ENCODE data around the gene JAM3. TPM values are rescaled to one million over a fixed set of nuclear protein-coding genes. Genes with fewer than 3 reads are reported as not detected.

JAM3 gene
- total and polyA plus RNA-seq, 2 donors (not counting 3 experiments of a cell fraction or from before 2014, with no cell fraction given), result 78.8 to 137 TPM

- FAIRE-seq, result peak; percentile 73
- H3K9me1 ChIP-seq (replicated peaks; ENCODE audit: control insufficient read depth, extremely low read depth, insufficient read depth, low read length), result no peaks in the 10 kb centered on the region
- H3K4me2 ChIP-seq (ENCODE audit: insufficient read depth, low read length), result peak overlapping the region; percentile 42
- dilution Hi-C loops (cut with MboI; ENCODE audit: extremely low pct_ligation_motif_present, low sequenced_read_pairs) (no loop called here), intact Hi-C loops (cut with micrococcal nuclease) (loop anchor here (1.0 kb wide), 1 partner anchor 8 kb away; no protein-coding TSS in a partner anchor)
- no TSS peak for BruUV-seq (replicated peaks)
- CTCF ChIA-PET, result interaction anchor here (0.7 to 5.3 kb wide), 6 partner anchors 9 to 79 kb away, joined by 3 to 46 read pairs (median 4); partner anchors contain the start of gene JAM3
- peaks cover 26% of the 10 kb centered on the region for H3K4me1 ChIP-seq (ENCODE audit: control insufficient read depth, extremely low read depth, insufficient read depth, low read length)
- H3K4me3 ChIP-seq (replicated peaks in 1 of 3; ENCODE audit: insufficient read depth in 1 of 3, low read depth in 1 of 3, low read length in 3 of 3), result no peak overlapping the region
- H3K27me3 ChIP-seq (ENCODE audit: control insufficient read depth in 2 of 2, insufficient read depth in 2 of 2, low read length in 2 of 2), result no peaks in the 10 kb centered on the region
- no peak for DNase-seq (ENCODE audit: low read depth, low spot score)
- no peaks in the 10 kb centered on the region for H4K20me1 ChIP-seq (replicated peaks; ENCODE audit: control insufficient read depth, extremely low read depth, insufficient read depth, low read length)
- no peak for TF ChIP-seq MYC (IDR thresholded peaks at IDR 0.05; ENCODE audit: low read depth, low read length)
- TF ChIP-seq GATA2 (IDR thresholded peaks at IDR 0.05; ENCODE audit: insufficient read depth, insufficient read length, low read depth, low read length), result peak; percentile 53
- no peaks in the 10 kb centered on the region for H3K9me3 ChIP-seq (replicated peaks; ENCODE audit: control insufficient read depth, insufficient read depth, low read length)
- H3K27ac ChIP-seq (ENCODE audit: insufficient read depth, low read depth, low read length), result no peak overlapping the region
- no peaks in the 10 kb centered on the region for H3K79me2 ChIP-seq (ENCODE audit: control insufficient read depth, insufficient read depth, low read length)
- POLR2A ChIA-PET, result interaction anchor here (0.8 kb wide), 1 partner anchor 12 kb away, joined by 5 read pairs; no protein-coding TSS in a partner anchor
- no peak overlapping the region for H3K9ac ChIP-seq (replicated peaks; ENCODE audit: extremely low read depth, insufficient read depth, low read length)
- H3K36me3 ChIP-seq (ENCODE audit: control insufficient read depth in 2 of 2, extremely low read depth in 1 of 2, insufficient read depth in 2 of 2, low read length in 2 of 2), result no peaks in the 10 kb centered on the region
- H2AFZ ChIP-seq (ENCODE audit: low read depth, low read length), result peak overlapping the region; percentile 42
Observed at GRCh38 chr11:134060316-134060715, 8.6 kb upstream of the JAM3 start.

- H3K9ac ChIP-seq (replicated peaks; ENCODE audit: extremely low read depth, insufficient read depth, low read length), result no peak overlapping the region
- peaks cover 26% of the 10 kb centered on the region for H3K4me1 ChIP-seq (ENCODE audit: control insufficient read depth, extremely low read depth, insufficient read depth, low read length)
- no TSS peak for BruUV-seq (replicated peaks)
- H4K20me1 ChIP-seq (replicated peaks; ENCODE audit: control insufficient read depth, extremely low read depth, insufficient read depth, low read length), result no peaks in the 10 kb centered on the region
- TF ChIP-seq CTCF (IDR thresholded peaks at IDR 0.05; ENCODE audit: extremely low read depth in 1 of 2, insufficient read depth in 1 of 2, low read depth in 1 of 2, low read length in 2 of 2) (no peak), FOS (IDR thresholded peaks at IDR 0.05; ENCODE audit: borderline replicate concordance, insufficient read depth, low read length) (no peak), EZH2 (IDR thresholded peaks at IDR 0.05; ENCODE audit: borderline replicate concordance, low read depth, low read length, severe bottlenecking) (no peak), MAX (IDR thresholded peaks at IDR 0.05; ENCODE audit: insufficient read depth, insufficient read length) (no peak), GATA2 (IDR thresholded peaks at IDR 0.05; ENCODE audit: insufficient read depth, insufficient read length, low read depth, low read length) (no peak), POLR2AphosphoS5 (IDR thresholded peaks at IDR 0.05; ENCODE audit: insufficient read depth, low read depth, low read length) (no peak), MYC (IDR thresholded peaks at IDR 0.05; ENCODE audit: low read depth, low read length) (no peak), POLR2A (IDR thresholded peaks at IDR 0.05; ENCODE audit: low read depth, low read length) (no peak), JUN (IDR thresholded peaks at IDR 0.05; ENCODE audit: borderline replicate concordance, insufficient read depth, insufficient read length, low read depth) (no peak)
- FAIRE-seq (no peak), DNase-seq (ENCODE audit: low read depth, low spot score) (no peak)
- peaks cover 2 to 6% of the 10 kb centered on the region in 2 experiments for H3K27me3 ChIP-seq (ENCODE audit: control insufficient read depth in 2 of 2, insufficient read depth in 2 of 2, low read length in 2 of 2)
- no peaks in the 10 kb centered on the region for H3K9me1 ChIP-seq (replicated peaks; ENCODE audit: control insufficient read depth, extremely low read depth, insufficient read depth, low read length)
- no peak overlapping the region for H2AFZ ChIP-seq (ENCODE audit: low read depth, low read length)
- CTCF ChIA-PET, result interaction anchor here (0.9 to 5.3 kb wide), 8 partner anchors 9 to 77 kb away, joined by 3 to 46 read pairs (median 5); no protein-coding TSS in a partner anchor
- no peaks in the 10 kb centered on the region for H3K36me3 ChIP-seq (ENCODE audit: control insufficient read depth in 2 of 2, extremely low read depth in 1 of 2, insufficient read depth in 2 of 2, low read length in 2 of 2)
- H3K9me3 ChIP-seq (replicated peaks; ENCODE audit: control insufficient read depth, insufficient read depth, low read length), result no peaks in the 10 kb centered on the region
- dilution Hi-C loops (cut with MboI; ENCODE audit: extremely low pct_ligation_motif_present, low sequenced_read_pairs), result no loop called here
- no peak overlapping the region for H3K4me2 ChIP-seq (ENCODE audit: insufficient read depth, low read length)
- no peak overlapping the region for H3K27ac ChIP-seq (ENCODE audit: insufficient read depth, low read depth, low read length)
- POLR2A ChIA-PET, result interaction anchor here (0.9 kb wide), 1 partner anchor 12 kb away, joined by 3 read pairs; no protein-coding TSS in a partner anchor
- no peak overlapping the region for H3K4me3 ChIP-seq (replicated peaks in 1 of 3; ENCODE audit: insufficient read depth in 1 of 3, low read depth in 1 of 3, low read length in 3 of 3)
- H3K79me2 ChIP-seq (ENCODE audit: control insufficient read depth, insufficient read depth, low read length), result no peaks in the 10 kb centered on the region
- intact Hi-C loops (cut with micrococcal nuclease), result loop anchor here (1.0 kb wide), 1 partner anchor 59 kb away; no protein-coding TSS in a partner anchor
Observed at GRCh38 chr11:134062265-134063123, 6.4 kb upstream of the JAM3 start.
